A549 (cell line): ENCODE data around the gene XYLB. TPM values are rescaled to one million over a fixed set of nuclear protein-coding genes. Genes with fewer than 3 reads are reported as not detected.

ENCODE experiments used
- ATAC-seq, 2 experiments: fragments of 200-7000 bp in 1 of 2; fragments of >200 bp in 1 of 2; cut with Nextera tagmentation in 1 of 2; cut with Tn5 transposase in 1 of 2; 3 replicates each; pipeline versions ENCODE4 v1.8.0 to v1.9.1; 2018 to 2020; ENCODE audit warnings: mild to moderate bottlenecking in 1 of 2, moderate library complexity in 1 of 2
- CTCF ChIA-PET: fragments of 300-600 bp; sonication (Branson Sonifier 250); formaldehyde crosslinking; extraction: SDS; loops from one replicate; lab custom pipeline; 2021; ENCODE audit warnings: antibody characterized with exemption, inconsistent platforms; lab: Yijun Ruan, JAX
- POLR2A ChIA-PET: fragments of 350-600 bp; formaldehyde crosslinking; extraction: SDS; loops from one replicate; lab custom pipeline; 2021; ENCODE audit warnings: antibody characterized with exemption, inconsistent platforms; lab: Yijun Ruan, JAX
- DNase-seq, 2 experiments: peaks; one replicate each; pipeline versions ENCODE4 v3.0.0 to v3.0.0-alpha.2; 2011 to 2016; ENCODE audit warnings: low read depth in 1 of 2, low spot score in 1 of 2
- FAIRE-seq: peaks from 2 replicates; lab custom pipeline; 2011; peaks lifted over from hg19 to GRCh38; lab: Jason Lieb, UNC
- H3K27ac ChIP-seq, 2 experiments: fragments of >200 bp; sonication (Bioruptor Twin); formaldehyde crosslinking; 3 replicates each; pipeline ENCODE4 v1.5.1; 2016 to 2017
- H3K4me1 ChIP-seq: fragments of >200 bp; sonication (Bioruptor Twin); formaldehyde crosslinking; 3 replicates; pipeline ENCODE4 v1.6.1; 2016
- H3K4me2 ChIP-seq: fragments of >200 bp; sonication (Bioruptor Twin); formaldehyde crosslinking; 3 replicates; pipeline ENCODE4 v1.6.1; 2016
- H3K4me3 ChIP-seq: fragments of >200 bp; sonication (Bioruptor Twin); formaldehyde crosslinking; 3 replicates; pipeline ENCODE4 v1.5.1; 2016
- H3K9me3 ChIP-seq: fragments of >200 bp; sonication (Bioruptor Twin); formaldehyde crosslinking; 3 replicates; pipeline ENCODE4 v1.6.1; 2016
- CBX8 ChIP-seq: fragments of 200-600 bp; sonication (generic); IDR thresholded peaks from 2 replicates; pipeline ENCODE4 v1.6.1; 2016
- CHD2 ChIP-seq: fragments of 150-350 bp; IDR thresholded peaks from 2 replicates; pipeline ENCODE4 v1.6.1; 2014; ENCODE audit warnings: low read length; ENCODE audit not compliant: partially characterized antibody
- CHD4 ChIP-seq: fragments of 200-600 bp; sonication (generic); IDR thresholded peaks from 2 replicates; pipeline ENCODE4 v1.6.1; 2016; ENCODE audit warnings: antibody characterized with exemption, mild to moderate bottlenecking, borderline replicate concordance
- CTCF ChIP-seq: fragments of >200 bp; sonication (Bioruptor Twin); formaldehyde crosslinking; IDR thresholded peaks from 3 replicates; pipeline ENCODE4 v1.5.1; 2016
- E2F6 ChIP-seq: IDR thresholded peaks from 2 replicates; pipeline ENCODE4 v1.6.1; 2012; ENCODE audit warnings: low read depth, borderline replicate concordance
- ESRRA ChIP-seq: fragments of 150-350 bp; IDR thresholded peaks from 2 replicates; pipeline ENCODE4 v1.6.1; 2014; ENCODE audit warnings: mild to moderate bottlenecking, low read length, borderline replicate concordance
- GATA3 ChIP-seq: IDR thresholded peaks from 2 replicates; pipeline ENCODE4 v1.6.1; 2012; ENCODE audit warnings: borderline replicate concordance
- HOXB5 ChIP-seq: fragments of 250-450 bp; sonication (Bioruptor Pico); IDR thresholded peaks from 2 replicates; pipeline ENCODE4 v1.5.0; 2020; ENCODE audit warnings: mild to moderate bottlenecking, moderate library complexity
- JUN ChIP-seq, 2 experiments: fragments of >200 bp; sonication (Bioruptor Twin); formaldehyde crosslinking; IDR thresholded peaks; 2 replicates in 1 of 2; 3 replicates in 1 of 2; pipeline ENCODE4 v1.6.1; 2016 to 2017
- KDM1A ChIP-seq: fragments of 200-600 bp; sonication (generic); IDR thresholded peaks from 2 replicates; pipeline ENCODE4 v1.6.1; 2016; ENCODE audit warnings: low read depth, mild to moderate bottlenecking
- MAFK ChIP-seq: fragments of 450-650 bp; IDR thresholded peaks from 2 replicates; pipeline ENCODE4 v1.6.1; 2014; ENCODE audit not compliant: partially characterized antibody
- NFE2L2 ChIP-seq: fragments of 150-350 bp; conservative IDR thresholded peaks from 2 replicates; pipeline ENCODE4 v1.6.1; 2014; ENCODE audit warnings: low read length
- NPAS2 ChIP-seq: fragments of 250-450 bp; sonication (Bioruptor Pico); IDR thresholded peaks from 2 replicates; pipeline ENCODE4 v1.8.0; 2022; ENCODE audit warnings: mild to moderate bottlenecking, moderate library complexity, borderline replicate concordance
- PHF8 ChIP-seq: fragments of 200-600 bp; sonication (generic); IDR thresholded peaks from 2 replicates; pipeline ENCODE4 v1.6.1; 2016; ENCODE audit warnings: low read depth, mild to moderate bottlenecking, antibody characterized with exemption, moderate library complexity, borderline replicate concordance
- POLR2A ChIP-seq: IDR thresholded peaks from 2 replicates; pipeline ENCODE4 v1.6.1; 2012; ENCODE audit warnings: mild to moderate bottlenecking, low read length
- RCOR1 ChIP-seq: fragments of 150-350 bp; IDR thresholded peaks from 2 replicates; pipeline ENCODE4 v1.6.1; 2014; ENCODE audit warnings: antibody characterized with exemption, low read length, low read depth
- SMC3 ChIP-seq: fragments of >200 bp; sonication (Bioruptor Twin); formaldehyde crosslinking; IDR thresholded peaks from 3 replicates; pipeline ENCODE4 v1.6.1; 2018; ENCODE audit warnings: inconsistent platforms
- SREBF2 ChIP-seq: fragments of 450-650 bp; IDR thresholded peaks from 2 replicates; pipeline ENCODE4 v1.6.1; 2014; ENCODE audit warnings: mild to moderate bottlenecking, moderate library complexity
- ZC3H11A ChIP-seq: fragments of 450-650 bp; IDR thresholded peaks from 2 replicates; pipeline ENCODE4 v1.6.1; 2014; ENCODE audit warnings: antibody characterized with exemption, mild to moderate bottlenecking
- ZFP36 ChIP-seq: fragments of 450-650 bp; IDR thresholded peaks from 2 replicates; pipeline ENCODE4 v1.6.1; 2014; ENCODE audit warnings: borderline replicate concordance; ENCODE audit not compliant: partially characterized antibody
- WGBS: methylation state at CpG from one replicate; pipeline ENCODE4 v1.1.6; 2017; ENCODE audit errors: missing lambda C conversion rate; 5-methylcytosine and 5-hydroxymethylcytosine counted together
- polyA plus RNA-seq, 4 experiments: library from polyadenylated mRNA; depleted of rRNA in 3 of 4; stranded (reverse); fragments of >200 nt; fragmentation: RNase III in 1 of 4; extraction: RNeasy Plus Mini Kit Qiagen cat#74134 plus additional on column Dnase treatment in 1 of 4; gene quantifications; 2 replicates in 3 of 4; 3 replicates in 1 of 4; pipeline ENCODE4 v1.2.3, GENCODE V29; 2011 to 2017
- TF ChIP-seq, protein P1 (sequence below): fragments of 200-600 bp; sonication (generic); IDR thresholded peaks from 2 replicates; pipeline ENCODE4 v1.6.1; 2016; ENCODE audit warnings: antibody characterized with exemption, mild to moderate bottlenecking, moderate library complexity
- TF ChIP-seq, protein P2 (sequence below): fragments of 250-450 bp; sonication (Bioruptor Pico); IDR thresholded peaks from 2 replicates; pipeline ENCODE4 v1.5.0; 2020; ENCODE audit warnings: low read depth, mild to moderate bottlenecking, moderate library complexity
- TF ChIP-seq, protein P3 (sequence below): fragments of >200 bp; sonication (Bioruptor Twin); formaldehyde crosslinking; IDR thresholded peaks from 3 replicates; pipeline ENCODE4 v1.6.1; 2016
- TF ChIP-seq, protein P4 (sequence below): fragments of 150-350 bp; IDR thresholded peaks from 2 replicates; pipeline ENCODE4 v1.6.1; 2014; ENCODE audit warnings: low read depth, mild to moderate bottlenecking, low read length

XYLB gene
- polyA plus RNA-seq, 2 of the 4 experiments (the other 2 are of a cell fraction) = 4.9 to 5.4 TPM

DNA sequence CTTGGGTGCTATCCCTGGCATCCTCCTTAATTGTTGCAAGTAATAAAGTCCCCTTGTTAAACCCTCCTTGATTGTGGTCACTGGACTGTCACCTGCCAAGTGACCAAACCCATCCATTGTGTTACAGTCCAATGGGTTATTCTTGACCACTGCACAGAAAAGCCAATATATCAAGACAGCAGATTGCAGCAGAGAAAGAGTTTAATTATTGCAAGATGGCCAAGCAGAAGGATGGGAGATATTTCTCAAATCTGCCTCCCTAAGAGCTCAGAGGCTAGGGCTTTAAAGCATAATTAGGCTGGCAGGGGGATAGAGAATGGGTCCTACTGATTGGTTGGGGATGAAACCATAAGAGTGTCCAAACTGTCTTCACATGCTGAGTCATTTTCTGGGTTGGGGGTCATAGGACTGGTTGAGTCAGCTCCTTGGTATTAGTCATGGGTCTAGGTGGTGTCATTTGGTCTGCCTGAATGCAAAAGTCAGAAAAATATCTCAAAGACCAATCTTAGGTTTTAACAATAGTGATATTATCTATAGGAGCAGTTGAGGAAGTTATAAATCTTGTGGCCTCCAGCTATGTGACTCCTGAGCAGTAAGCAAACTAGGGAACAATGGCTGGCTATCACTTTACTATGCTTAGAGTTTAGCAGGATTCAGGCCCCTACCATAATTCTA lies 19.1 kb upstream of the XYLB start:
- no peak overlapping the region for H3K27ac ChIP-seq
- no peak for FAIRE-seq

DNA sequence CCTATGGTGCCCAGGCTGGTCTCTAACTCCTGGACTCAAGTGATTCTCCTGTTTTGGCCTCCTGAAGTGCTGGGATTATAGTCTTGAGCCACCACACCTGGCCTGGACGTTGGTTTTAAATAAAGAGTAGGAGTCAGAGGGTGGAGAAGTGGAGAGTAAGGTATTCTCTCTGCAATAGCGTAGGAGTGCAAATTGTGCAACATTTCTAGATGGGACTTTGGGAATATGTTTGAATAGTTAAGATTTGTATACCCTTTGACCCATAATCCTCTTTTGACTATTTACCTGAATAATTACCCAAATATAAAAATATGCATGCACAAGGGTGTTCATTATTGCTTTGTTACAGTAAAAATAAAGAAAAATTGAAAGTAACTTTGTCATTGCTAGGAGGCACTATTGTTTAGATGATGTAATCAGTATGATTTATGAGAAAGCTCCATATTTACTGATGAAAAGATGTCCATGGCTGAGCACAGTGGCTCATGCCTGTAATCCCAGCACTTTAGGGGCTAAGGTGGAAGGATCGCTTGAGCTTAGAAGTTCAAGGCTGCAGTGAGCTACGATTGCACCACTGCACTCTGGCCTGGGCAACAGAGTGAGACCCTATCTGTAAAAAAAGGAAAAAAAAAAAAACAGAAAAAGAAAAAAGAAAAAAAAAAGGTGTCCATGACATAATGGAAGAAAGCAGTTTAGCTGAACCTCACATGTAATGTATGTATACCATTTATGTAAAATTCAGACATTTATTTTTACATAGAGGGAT lies 15.1 kb upstream of the XYLB start:
- ChIA-PET CTCF (interaction anchor here (0.6 to 0.9 kb wide), 5 partner anchors 14 to 512 kb away, joined by 3 to 5 read pairs (median 3); partner anchors contain the start of gene XYLB), POLR2A (no interaction called here)
- Histone ChIP-seq H3K27ac (no peak overlapping the region), H3K4me1 (peaks cover 5% of the 10 kb centered on the region; the same call in 1 of the 3 replicates), H3K4me2 (no peak overlapping the region), H3K4me3 (no peak overlapping the region), H3K9me3 (peaks cover 12% of the 10 kb centered on the region; the same call in 2 of the 3 replicates)
- 47% methylated on average over 4 of the region's 4 CpGs for WGBS
- DNase-seq = no peak
- no peak for FAIRE-seq
- no peak for ATAC-seq
- TF ChIP-seq, protein P1, sequence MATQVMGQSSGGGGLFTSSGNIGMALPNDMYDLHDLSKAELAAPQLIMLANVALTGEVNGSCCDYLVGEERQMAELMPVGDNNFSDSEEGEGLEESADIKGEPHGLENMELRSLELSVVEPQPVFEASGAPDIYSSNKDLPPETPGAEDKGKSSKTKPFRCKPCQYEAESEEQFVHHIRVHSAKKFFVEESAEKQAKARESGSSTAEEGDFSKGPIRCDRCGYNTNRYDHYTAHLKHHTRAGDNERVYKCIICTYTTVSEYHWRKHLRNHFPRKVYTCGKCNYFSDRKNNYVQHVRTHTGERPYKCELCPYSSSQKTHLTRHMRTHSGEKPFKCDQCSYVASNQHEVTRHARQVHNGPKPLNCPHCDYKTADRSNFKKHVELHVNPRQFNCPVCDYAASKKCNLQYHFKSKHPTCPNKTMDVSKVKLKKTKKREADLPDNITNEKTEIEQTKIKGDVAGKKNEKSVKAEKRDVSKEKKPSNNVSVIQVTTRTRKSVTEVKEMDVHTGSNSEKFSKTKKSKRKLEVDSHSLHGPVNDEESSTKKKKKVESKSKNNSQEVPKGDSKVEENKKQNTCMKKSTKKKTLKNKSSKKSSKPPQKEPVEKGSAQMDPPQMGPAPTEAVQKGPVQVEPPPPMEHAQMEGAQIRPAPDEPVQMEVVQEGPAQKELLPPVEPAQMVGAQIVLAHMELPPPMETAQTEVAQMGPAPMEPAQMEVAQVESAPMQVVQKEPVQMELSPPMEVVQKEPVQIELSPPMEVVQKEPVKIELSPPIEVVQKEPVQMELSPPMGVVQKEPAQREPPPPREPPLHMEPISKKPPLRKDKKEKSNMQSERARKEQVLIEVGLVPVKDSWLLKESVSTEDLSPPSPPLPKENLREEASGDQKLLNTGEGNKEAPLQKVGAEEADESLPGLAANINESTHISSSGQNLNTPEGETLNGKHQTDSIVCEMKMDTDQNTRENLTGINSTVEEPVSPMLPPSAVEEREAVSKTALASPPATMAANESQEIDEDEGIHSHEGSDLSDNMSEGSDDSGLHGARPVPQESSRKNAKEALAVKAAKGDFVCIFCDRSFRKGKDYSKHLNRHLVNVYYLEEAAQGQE = no peak
- TF ChIP-seq NFE2L2 (no peak), SREBF2 (no peak), HOXB5 (CRISPR knock-in tag) (no peak), GATA3 (no peak), RCOR1 (no peak), MAFK (no peak), ZC3H11A (no peak), CBX8 (no peak)

More for the DNA sequence above, 19.1 kb upstream of the XYLB start:
- ChIA-PET CTCF (interaction anchor here (1.6 to 3.8 kb wide), 2 partner anchors 19 to 153 kb away, joined by 4 to 23 read pairs; partner anchors contain the start of gene XYLB), POLR2A (no interaction called here)
- Histone ChIP-seq H3K9me3 (peaks cover 12% of the 10 kb centered on the region; the same call in 2 of the 3 replicates), H3K4me1 (peaks cover 5% of the 10 kb centered on the region; the same call in 1 of the 3 replicates), H3K4me3 (no peak overlapping the region), H3K4me2 (no peak overlapping the region)
- peak in 1 of 2 experiments; percentile 14 for DNase-seq
- TF ChIP-seq ZC3H11A = no peak
- no peak for TF ChIP-seq SMC3
- no peak for TF ChIP-seq MAFK
- TF ChIP-seq, protein P2, sequence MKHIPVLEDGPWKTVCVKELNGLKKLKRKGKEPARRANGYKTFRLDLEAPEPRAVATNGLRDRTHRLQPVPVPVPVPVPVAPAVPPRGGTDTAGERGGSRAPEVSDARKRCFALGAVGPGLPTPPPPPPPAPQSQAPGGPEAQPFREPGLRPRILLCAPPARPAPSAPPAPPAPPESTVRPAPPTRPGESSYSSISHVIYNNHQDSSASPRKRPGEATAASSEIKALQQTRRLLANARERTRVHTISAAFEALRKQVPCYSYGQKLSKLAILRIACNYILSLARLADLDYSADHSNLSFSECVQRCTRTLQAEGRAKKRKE (CRISPR knock-in tag) = no peak
- no peak for TF ChIP-seq E2F6
- TF ChIP-seq CHD2 = no peak
- TF ChIP-seq POLR2A = no peak
- TF ChIP-seq PHF8 = no peak
- TF ChIP-seq ESRRA = no peak
- TF ChIP-seq CBX8 = no peak
- TF ChIP-seq NPAS2 (CRISPR knock-in tag) = no peak
- TF ChIP-seq JUN (IDR thresholded peaks at IDR 0.05) = no peak
- TF ChIP-seq, protein P3, sequence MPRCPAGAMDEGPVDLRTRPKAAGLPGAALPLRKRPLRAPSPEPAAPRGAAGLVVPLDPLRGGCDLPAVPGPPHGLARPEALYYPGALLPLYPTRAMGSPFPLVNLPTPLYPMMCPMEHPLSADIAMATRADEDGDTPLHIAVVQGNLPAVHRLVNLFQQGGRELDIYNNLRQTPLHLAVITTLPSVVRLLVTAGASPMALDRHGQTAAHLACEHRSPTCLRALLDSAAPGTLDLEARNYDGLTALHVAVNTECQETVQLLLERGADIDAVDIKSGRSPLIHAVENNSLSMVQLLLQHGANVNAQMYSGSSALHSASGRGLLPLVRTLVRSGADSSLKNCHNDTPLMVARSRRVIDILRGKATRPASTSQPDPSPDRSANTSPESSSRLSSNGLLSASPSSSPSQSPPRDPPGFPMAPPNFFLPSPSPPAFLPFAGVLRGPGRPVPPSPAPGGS = no peak
- TF ChIP-seq ZFP36 = no peak
- TF ChIP-seq CHD4 = no peak
- TF ChIP-seq CTCF = no peak
- no peak for TF ChIP-seq HOXB5 (CRISPR knock-in tag)
- no peak for TF ChIP-seq KDM1A
- TF ChIP-seq SREBF2 = no peak
- TF ChIP-seq, protein P4, sequence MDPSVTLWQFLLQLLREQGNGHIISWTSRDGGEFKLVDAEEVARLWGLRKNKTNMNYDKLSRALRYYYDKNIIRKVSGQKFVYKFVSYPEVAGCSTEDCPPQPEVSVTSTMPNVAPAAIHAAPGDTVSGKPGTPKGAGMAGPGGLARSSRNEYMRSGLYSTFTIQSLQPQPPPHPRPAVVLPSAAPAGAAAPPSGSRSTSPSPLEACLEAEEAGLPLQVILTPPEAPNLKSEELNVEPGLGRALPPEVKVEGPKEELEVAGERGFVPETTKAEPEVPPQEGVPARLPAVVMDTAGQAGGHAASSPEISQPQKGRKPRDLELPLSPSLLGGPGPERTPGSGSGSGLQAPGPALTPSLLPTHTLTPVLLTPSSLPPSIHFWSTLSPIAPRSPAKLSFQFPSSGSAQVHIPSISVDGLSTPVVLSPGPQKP = no peak
- ATAC-seq = peak in 1 of 2 experiments; percentile 23; a peak in 1 of 6 replicates
